Esophagus squamous epithelium (tissue), 4 donors: ENCODE measurements around the gene CALN1.

Source experiments
- CTCF ChIP-seq, 6 experiments: fragments of 450-650 bp in 4 of 6; fragments of 200-600 bp in 2 of 6; sonication (generic) in 2 of 6; IDR thresholded peaks; one replicate each; pipeline ENCODE4 v1.5.1; 2016 to 2019; ENCODE audit warnings: antibody characterized with exemption in 6 of 6, mild to moderate bottlenecking in 4 of 6, moderate library complexity in 4 of 6
- POLR2A ChIP-seq, 4 donors: fragments of 450-650 bp; IDR thresholded peaks; one replicate each; pipeline ENCODE4 v1.6.1; 2017; ENCODE audit warnings: antibody characterized with exemption in 4 of 4, mild to moderate bottlenecking in 4 of 4, moderate library complexity in 3 of 4

- TF ChIP-seq CTCF (IDR thresholded peaks at IDR 0.05) (no peak), POLR2A (IDR thresholded peaks at IDR 0.05) (no peak)
Measured at GRCh38 chr7:72234086-72234485, 178.1 kb downstream of the CALN1 start.
